HG03442 (cell line): ENCODE measurements around the gene FGF3.

Experiments used
- ATAC-seq: cut with Tn5 transposase; IDR thresholded peaks from one replicate; pipeline ENCODE4 v1.9.1; 2021; ENCODE audit warnings: mild to moderate bottlenecking, moderate library complexity; ENCODE audit not compliant: unreplicated experiment

FGF3 gene

GRCh38 chr11:69804769-69805508 is 14.3 kb downstream of the FGF3 start:
- ATAC-seq = no peak

GRCh38 chr11:69803604-69804218 is 15.5 kb downstream of the FGF3 start:
- ATAC-seq = no peak

GRCh38 chr11:69803022-69803421 is 16.2 kb downstream of the FGF3 start:
- ATAC-seq = no peak

DNA sequence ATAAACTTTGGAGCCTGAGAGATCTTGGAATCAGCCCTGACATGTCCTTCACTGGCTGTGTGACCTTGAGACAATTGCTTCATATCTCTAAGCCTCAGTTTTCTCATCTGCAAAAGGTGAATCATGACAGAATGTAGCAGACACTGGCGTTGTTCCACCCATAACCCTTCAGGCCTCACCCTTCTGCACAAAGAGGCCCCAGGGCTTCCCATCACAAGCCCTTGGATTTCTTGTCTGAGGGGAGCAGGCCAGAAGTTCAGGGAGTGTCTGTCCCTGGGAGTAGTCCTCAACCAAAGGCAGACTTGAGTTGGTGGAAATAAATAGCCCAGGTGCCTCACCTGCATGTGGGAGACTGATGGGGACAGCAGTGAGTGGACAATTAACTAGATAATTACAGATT is 16.6 kb downstream of the FGF3 start:
- ATAC-seq = no peak

DNA sequence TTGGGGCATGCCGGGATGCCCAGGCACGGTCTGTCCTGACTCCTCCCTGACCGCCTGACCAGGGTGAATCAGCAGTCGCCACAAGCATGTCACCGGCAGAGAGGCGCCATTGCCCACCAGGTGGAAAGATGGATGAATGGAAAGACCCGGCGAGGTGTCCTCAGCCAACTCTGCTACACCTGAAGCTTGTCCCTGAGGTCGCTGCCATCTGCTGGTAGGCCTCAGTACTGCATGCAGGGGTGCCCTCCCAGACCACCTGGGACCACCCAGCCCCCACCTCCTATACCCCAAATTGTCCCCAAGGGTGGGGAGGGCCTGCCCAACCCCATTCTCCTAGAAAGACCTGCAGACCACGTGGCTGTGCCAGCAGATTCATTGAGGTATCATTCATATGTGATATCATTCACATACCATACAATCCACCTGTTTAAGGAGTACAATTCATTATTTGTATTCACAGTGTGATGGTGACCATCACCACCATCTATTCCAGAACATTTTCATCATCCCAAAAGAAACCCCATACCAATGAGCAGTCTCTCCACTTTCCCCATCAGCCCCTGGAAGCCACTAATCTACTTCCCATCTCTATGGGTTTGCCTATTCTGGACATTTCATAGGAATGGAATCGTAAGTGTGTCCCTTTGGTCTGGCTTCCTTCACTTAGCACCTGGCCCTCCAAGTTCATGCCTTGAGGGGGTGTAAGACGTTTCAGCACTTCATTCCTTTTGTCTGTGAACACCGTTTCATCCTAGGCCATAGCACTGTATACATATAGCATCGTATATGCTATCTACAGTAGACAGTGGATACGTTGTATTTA is 17.5 kb downstream of the FGF3 start:
- no peak for ATAC-seq

- no peak for ATAC-seq
Observed at GRCh38 chr11:69800278-69800677, 18.9 kb downstream of the FGF3 start.

- ATAC-seq = no peak
Observed at GRCh38 chr11:69799582-69799981, 19.6 kb downstream of the FGF3 start.

GRCh38 chr11:69799097-69799496 is 20.1 kb downstream of the FGF3 start:
- no peak for ATAC-seq

GRCh38 chr11:69797737-69798528 is 21.3 kb downstream of the FGF3 start:
- no peak for ATAC-seq

GRCh38 chr11:69797156-69797555 is 22.1 kb downstream of the FGF3 start:
- ATAC-seq = no peak

DNA sequence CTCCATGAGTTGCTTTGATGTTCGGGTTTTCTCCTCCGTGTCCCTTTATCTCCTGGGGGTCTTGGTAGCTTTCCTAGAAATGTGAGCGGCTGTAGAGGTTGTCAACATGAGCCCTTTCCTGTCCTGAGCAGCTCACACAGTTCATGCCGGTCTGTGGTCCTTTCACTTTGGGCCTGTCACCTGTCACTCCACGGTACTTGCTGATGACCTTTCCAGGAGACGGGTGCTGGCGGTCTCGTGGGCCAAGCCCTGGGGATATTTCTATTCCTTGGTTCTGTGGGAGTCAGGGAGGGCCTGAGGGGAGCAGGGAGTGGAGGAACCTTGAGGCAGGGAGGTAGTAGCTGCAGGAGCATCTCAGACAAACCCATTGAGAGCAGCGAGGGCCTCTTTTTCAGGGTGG is 23.2 kb downstream of the FGF3 start:
- no peak for ATAC-seq

DNA sequence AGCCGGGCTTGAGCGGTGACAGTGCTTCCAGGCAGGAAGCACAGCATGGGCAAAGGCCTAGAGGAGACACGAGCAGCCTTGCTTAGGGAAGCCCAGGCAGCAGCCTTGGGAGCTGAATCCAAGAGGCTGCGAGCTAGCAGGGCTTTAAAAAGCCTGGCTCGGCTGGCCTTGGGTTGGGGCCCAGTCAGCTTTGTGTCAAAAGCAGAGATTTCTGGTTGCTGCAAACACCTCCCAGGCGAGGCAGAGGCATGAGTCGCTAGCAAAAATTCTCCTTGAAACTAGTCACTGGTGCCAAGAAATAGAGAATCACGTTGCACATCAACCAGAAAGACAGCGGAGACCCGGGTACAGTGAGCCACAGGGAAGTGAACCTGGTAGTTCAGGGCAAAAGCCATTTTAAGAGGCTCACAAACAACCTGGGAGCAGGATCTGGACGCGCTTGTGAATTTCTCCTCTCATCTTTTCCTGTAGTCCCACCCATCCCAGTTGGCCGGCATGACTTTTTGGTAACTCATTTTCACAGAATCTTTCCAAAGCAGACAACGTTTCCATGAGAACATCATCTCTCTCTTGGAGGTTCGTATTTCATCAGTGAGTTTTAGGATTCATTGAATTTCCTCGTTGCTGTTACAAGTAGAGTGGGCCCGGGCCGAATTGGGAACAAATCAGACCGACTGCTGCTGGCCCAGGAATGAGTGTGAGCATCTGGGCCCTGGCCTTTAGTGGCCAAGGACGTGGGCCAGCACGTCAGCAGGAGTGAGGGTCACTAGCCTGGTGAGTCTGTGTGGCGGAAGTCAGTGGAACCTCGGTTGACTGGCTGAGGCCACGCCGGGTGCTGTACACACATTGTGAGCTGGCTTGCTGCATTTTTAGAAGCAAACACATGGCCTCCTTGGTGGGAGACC is 27.7 kb downstream of the FGF3 start:
- no peak for ATAC-seq

DNA sequence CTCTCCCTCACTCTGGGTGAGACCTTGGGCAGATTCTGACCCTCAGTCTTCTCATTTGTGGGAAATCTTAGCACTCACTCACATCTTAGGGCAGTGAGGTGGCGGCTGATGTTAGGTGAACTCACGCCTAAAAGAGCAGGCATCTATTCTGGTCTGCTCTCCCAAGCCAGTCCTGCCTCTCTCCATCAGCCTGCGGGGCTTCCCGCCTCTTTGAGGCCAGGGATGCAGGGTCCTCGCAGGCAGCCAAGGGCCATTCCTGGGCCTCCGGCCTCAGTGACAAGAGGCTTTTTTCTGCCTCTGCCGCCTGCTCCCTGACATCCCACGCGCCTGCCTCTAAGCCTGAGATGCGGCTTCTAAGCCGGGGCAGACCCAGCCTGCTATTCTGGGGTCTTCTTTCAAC is 30.3 kb downstream of the FGF3 start:
- no peak for ATAC-seq

GRCh38 chr11:69787906-69788305 is 31.3 kb downstream of the FGF3 start:
- no peak for ATAC-seq

GRCh38 chr11:69787457-69787856 is 31.8 kb downstream of the FGF3 start:
- ATAC-seq = no peak

DNA sequence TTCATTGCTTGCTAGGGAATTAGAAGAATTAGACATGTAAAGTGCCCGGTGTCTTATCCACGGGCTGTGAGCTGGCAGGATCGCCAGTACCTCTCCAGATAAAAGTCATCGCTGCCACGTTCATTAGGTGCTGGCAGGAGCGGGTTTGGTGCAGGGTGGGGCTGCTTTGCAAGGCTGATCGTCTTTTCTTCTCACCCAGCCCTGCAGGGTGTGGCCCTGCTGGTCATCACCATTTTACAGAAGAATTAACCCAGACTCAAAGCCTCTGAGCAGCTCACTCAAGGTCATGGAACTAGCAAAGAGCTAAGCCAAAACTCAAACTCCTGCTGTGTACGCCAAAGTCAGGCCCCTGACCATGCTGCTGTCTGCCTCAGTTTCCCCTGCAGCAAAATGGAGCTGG is 38.0 kb downstream of the FGF3 start:
- no peak for ATAC-seq

DNA sequence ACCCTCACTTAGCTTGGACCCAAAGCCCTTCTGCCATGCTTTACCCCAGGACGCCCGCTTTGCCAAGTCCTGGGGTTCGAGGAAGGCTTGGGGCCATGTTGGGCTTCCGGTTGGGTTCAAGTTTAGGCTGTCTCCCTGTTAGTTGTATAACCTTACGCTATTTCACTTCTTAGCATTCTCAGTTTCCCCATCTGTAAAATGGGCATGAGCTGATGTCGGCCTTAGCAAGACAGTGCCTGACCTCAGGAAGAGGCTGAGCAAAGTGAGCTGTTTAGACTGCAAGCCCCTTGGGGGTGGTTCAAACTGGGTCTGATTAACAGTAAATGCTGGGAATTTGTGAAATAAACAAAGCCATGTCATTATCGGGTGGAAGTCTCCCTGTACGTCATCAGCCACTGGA is 40.8 kb downstream of the FGF3 start:
- ATAC-seq = no peak

GRCh38 chr11:69775163-69775755 is 44.0 kb downstream of the FGF3 start, which contains the start of gene FGF4:
TSS of gene FGF4 (minus strand) at chr11:69775341. CDS start at chr11:69775084, 257 bp downstream.
- no peak for ATAC-seq

GRCh38 chr11:69774354-69775162 is 44.7 kb downstream of the FGF3 start:
- no peak for ATAC-seq
